PC-3 (cell line): ENCODE data around the gene HOXB6. TPM values are rescaled to one million over a fixed set of nuclear protein-coding genes. Genes with fewer than 3 reads are reported as not detected.
A peak's percentile ranks its signal among the peaks of the same experiment; 100 is the strongest.

Source experiments
- ATAC-seq: fragments of 200-7000 bp; cut with Tn5 transposase; 2 replicates; pipeline ENCODE4 v1.9.1; 2020; ENCODE audit warnings: mild to moderate bottlenecking, moderate library complexity
- BruUV-seq: library from RNA; stranded (reverse); fragments of 400-500 nt; replicated peaks from 2 replicates; lab custom pipeline; 2021; lab: Mats Ljungman, UMichigan
- CTCF ChIA-PET: fragments of 300-600 bp; sonication (Branson Sonifier 250); formaldehyde crosslinking; loops from one replicate; lab custom pipeline; 2022; ENCODE audit warnings: antibody characterized with exemption; lab: Charles Lee
- POLR2A ChIA-PET: fragments of 300-600 bp; sonication (Branson Sonifier 250); formaldehyde crosslinking; loops from one replicate; lab custom pipeline; 2022; ENCODE audit warnings: antibody characterized with exemption; ENCODE audit not compliant: unreplicated experiment; lab: Charles Lee
- DNase-seq: peaks from one replicate; pipeline ENCODE4 v3.0.0-alpha.2; 2015
- H2AFZ ChIP-seq: fragments of 300-600 bp; sonication (generic); 2 replicates; pipeline ENCODE4 v1.6.0; 2016; ENCODE audit warnings: antibody characterized with exemption, low read length
- H3F3A ChIP-seq: fragments of 300-600 bp; sonication (generic); one replicate; pipeline ENCODE4 v1.6.0; 2017; ENCODE audit warnings: antibody characterized with exemption, low read length, control low read depth, mild to moderate bottlenecking; ENCODE audit not compliant: unreplicated experiment
- H3K27ac ChIP-seq: fragments of 300-600 bp; sonication (generic); 2 replicates; pipeline ENCODE4 v1.5.1; 2016; ENCODE audit warnings: mild to moderate bottlenecking, low read length
- H3K27me3 ChIP-seq: fragments of 300-600 bp; sonication (generic); 2 replicates; pipeline ENCODE4 v1.6.1; 2016; ENCODE audit warnings: low read length, mixed read lengths
- H3K36me3 ChIP-seq: fragments of 300-600 bp; sonication (generic); 2 replicates; pipeline ENCODE4 v1.6.1; 2016; ENCODE audit warnings: low read depth, mixed run types, low read length, mixed read lengths
- H3K4me1 ChIP-seq: fragments of 300-600 bp; sonication (generic); 2 replicates; pipeline ENCODE4 v1.5.1; 2016; ENCODE audit warnings: low read length; ENCODE audit not compliant: insufficient read depth
- H3K4me2 ChIP-seq: fragments of 300-600 bp; sonication (generic); 2 replicates; pipeline ENCODE4 v1.6.0; 2016; ENCODE audit warnings: low read length
- H3K4me3 ChIP-seq: fragments of 300-600 bp; sonication (generic); 2 replicates; pipeline ENCODE4 v1.5.1; 2016; ENCODE audit warnings: mild to moderate bottlenecking, low read length, mixed read lengths
- H3K79me2 ChIP-seq: fragments of 300-600 bp; sonication (generic); 2 replicates; pipeline ENCODE4 v1.6.1; 2017; ENCODE audit warnings: low read length, mixed read lengths
- H3K9ac ChIP-seq: fragments of 300-600 bp; sonication (generic); 2 replicates; pipeline ENCODE4 v1.6.0; 2016; ENCODE audit warnings: mild to moderate bottlenecking, low read length
- H3K9me2 ChIP-seq: fragments of 300-600 bp; sonication (generic); replicated peaks from 2 replicates; pipeline ENCODE4 v1.6.1; 2016; ENCODE audit warnings: mixed run types, low read length, mixed read lengths
- H3K9me3 ChIP-seq: fragments of 300-600 bp; sonication (generic); 2 replicates; pipeline ENCODE4 v1.6.1; 2016; ENCODE audit warnings: low read length, mixed read lengths
- H4K20me1 ChIP-seq: fragments of 300-600 bp; sonication (generic); 2 replicates; pipeline ENCODE4 v1.6.1; 2016; ENCODE audit warnings: low read length, mixed read lengths
- EZH2 ChIP-seq: fragments of 300-600 bp; sonication (generic); IDR thresholded peaks from one replicate; pipeline ENCODE4 v1.6.1; 2017; ENCODE audit warnings: antibody characterized with exemption, mild to moderate bottlenecking, low read length; ENCODE audit not compliant: unreplicated experiment
- EZH2phosphoT487 ChIP-seq: fragments of 300-600 bp; sonication (generic); IDR thresholded peaks from 2 replicates; pipeline ENCODE4 v1.6.1; 2018; ENCODE audit warnings: mild to moderate bottlenecking, antibody characterized with exemption, low read length, borderline replicate concordance
- intact Hi-C: fragments of 100-400 bp; cut with micrococcal nuclease; formaldehyde crosslinking; loops from 2 replicates; pipeline ENCODE4 v1.9.0; 2023
- total RNA-seq: library from RNA; depleted of rRNA; stranded (reverse); fragments of >200 nt; gene quantifications from 2 replicates; pipeline ENCODE4 v1.2.3, GENCODE V29; 2014
- TF ChIP-seq, protein P1 (sequence below): fragments of 300-600 bp; sonication (generic); conservative IDR thresholded peaks from 2 replicates; pipeline ENCODE4 v1.5.1; 2017; ENCODE audit warnings: antibody characterized with exemption, low read depth, mild to moderate bottlenecking, low read length

The HOXB6 gene
- total RNA-seq, 1 experiment from 2014 or later: 9.5 TPM

DNA sequence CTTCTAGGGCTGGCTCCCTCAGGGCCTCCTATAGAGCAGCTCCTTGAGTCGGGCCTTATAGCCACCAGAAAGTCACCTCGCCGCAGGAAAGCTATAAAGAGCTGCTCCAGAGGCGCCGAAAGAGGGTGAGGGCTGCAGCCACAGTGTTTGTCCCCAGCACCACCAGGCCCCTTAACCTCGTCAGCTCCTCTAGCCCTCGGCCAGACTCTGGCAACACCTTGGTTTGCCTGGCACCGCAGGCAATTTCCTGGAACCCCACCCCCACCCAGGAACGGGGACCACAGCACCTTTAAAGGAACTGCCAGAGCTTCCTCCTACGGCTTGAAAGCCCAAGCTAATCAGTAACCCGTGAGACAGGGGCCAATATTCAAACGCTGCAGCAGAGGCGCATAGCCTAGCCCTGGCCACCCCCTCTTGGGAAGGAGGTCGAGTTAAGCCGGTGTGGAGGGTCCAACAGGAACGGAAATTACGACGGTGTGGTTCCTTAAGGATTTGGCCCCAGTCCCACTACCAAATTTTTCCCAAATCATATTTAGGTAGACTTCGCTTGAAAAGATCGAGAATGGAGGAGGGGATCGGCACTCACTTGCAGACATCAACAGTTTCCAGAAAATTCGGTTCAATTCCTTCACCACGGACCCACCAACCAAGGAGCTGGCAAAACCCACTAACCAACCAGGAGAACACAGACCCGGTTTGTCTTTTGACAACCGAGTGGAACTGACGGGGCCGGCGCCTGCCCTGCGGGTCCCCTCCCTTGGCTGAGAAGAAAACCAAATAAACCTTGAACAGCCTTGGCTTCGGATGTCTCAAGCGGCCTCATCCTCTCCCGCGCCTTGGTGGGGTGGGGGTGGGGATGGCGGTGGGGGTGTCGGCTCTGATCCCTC, 3.0 kb downstream of the HOXB6 start:
- Histone ChIP-seq H3K9me2 (no peaks in the 10 kb centered on the region), H3K79me2 (peaks cover 79% of the 10 kb centered on the region), H3K9me3 (no peaks in the 10 kb centered on the region), H3F3A (no peaks in the 10 kb centered on the region), H3K27ac (no peak overlapping the region), H3K27me3 (no peaks in the 10 kb centered on the region), H2AFZ (peak overlapping the region; percentile 92), H3K9ac (peak overlapping the region; percentile 39; the same call in 1 of the 2 replicates), H3K4me1 (peaks cover 38% of the 10 kb centered on the region), H3K4me2 (peak overlapping the region; percentile 95), H3K36me3 (no peaks in the 10 kb centered on the region), H3K4me3 (peak overlapping the region; percentile 82), H4K20me1 (peaks cover 30% of the 10 kb centered on the region)
- ChIA-PET CTCF (no interaction called here), POLR2A (interaction anchor here (0.5 kb wide), 1 partner anchor 265 kb away, joined by 5 read pairs; no protein-coding TSS in a partner anchor)
- intact Hi-C loops: no loop called here
- BruUV-seq: no TSS peak
- TF ChIP-seq, protein P1, sequence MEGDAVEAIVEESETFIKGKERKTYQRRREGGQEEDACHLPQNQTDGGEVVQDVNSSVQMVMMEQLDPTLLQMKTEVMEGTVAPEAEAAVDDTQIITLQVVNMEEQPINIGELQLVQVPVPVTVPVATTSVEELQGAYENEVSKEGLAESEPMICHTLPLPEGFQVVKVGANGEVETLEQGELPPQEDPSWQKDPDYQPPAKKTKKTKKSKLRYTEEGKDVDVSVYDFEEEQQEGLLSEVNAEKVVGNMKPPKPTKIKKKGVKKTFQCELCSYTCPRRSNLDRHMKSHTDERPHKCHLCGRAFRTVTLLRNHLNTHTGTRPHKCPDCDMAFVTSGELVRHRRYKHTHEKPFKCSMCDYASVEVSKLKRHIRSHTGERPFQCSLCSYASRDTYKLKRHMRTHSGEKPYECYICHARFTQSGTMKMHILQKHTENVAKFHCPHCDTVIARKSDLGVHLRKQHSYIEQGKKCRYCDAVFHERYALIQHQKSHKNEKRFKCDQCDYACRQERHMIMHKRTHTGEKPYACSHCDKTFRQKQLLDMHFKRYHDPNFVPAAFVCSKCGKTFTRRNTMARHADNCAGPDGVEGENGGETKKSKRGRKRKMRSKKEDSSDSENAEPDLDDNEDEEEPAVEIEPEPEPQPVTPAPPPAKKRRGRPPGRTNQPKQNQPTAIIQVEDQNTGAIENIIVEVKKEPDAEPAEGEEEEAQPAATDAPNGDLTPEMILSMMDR: no peak
- no peak; the same call in 1 of the 2 replicates for ATAC-seq
- DNase-seq: no peak

DNA sequence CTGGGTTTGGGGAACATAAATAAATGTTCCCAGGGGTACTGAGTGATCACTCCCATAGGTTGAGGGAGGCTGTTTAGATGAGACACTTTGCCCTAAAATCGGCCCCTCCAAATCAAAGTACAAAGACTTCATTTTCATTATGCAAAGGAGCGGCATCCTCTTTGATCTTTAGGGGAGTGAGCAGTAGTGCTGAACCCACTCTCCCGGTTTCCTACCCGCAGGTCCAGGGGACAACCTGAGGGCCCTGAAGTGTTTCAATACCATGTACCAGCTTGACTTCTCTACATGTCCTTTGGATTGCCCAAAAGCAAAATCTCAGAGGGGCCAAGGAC, 3.6 kb downstream of the HOXB6 start:
- TF ChIP-seq EZH2 (no peak), EZH2phosphoT487 (no peak)
- TF ChIP-seq, protein P1: no peak
- POLR2A ChIA-PET: interaction anchor here (0.5 kb wide), 1 partner anchor 265 kb away, joined by 5 read pairs; no protein-coding TSS in a partner anchor
- Histone ChIP-seq H3K79me2 (peaks cover 82% of the 10 kb centered on the region), H3K4me2 (peak overlapping the region; percentile 95), H3K27ac (no peak overlapping the region), H3K4me3 (peak overlapping the region; percentile 82), H3K9me2 (no peaks in the 10 kb centered on the region), H3K4me1 (peaks cover 38% of the 10 kb centered on the region), H4K20me1 (peaks cover 30% of the 10 kb centered on the region), H2AFZ (no peak overlapping the region), H3K9ac (peak overlapping the region; percentile 39; the same call in 1 of the 2 replicates), H3K36me3 (no peaks in the 10 kb centered on the region), H3K9me3 (no peaks in the 10 kb centered on the region), H3F3A (no peaks in the 10 kb centered on the region), H3K27me3 (no peaks in the 10 kb centered on the region)
- CTCF ChIA-PET: no interaction called here
- intact Hi-C loops: no loop called here
- BruUV-seq: no TSS peak
- DNase-seq (no peak), ATAC-seq (no peak)
